HCT116 (cell line): Measurements from ENCODE around the gene CPED1. TPM values are rescaled to one million over a fixed set of nuclear protein-coding genes. Genes with fewer than 3 reads are reported as not detected.

Experiments used
- ATAC-seq: fragments of 200-7000 bp; cut with Tn5 transposase; 2 replicates; pipeline ENCODE4 v1.9.1; 2020; ENCODE audit warnings: mild to moderate bottlenecking, moderate library complexity
- BruUV-seq: library from RNA; stranded (reverse); fragments of 400-500 nt; replicated peaks from 2 replicates; lab custom pipeline; 2021; lab: Mats Ljungman, UMichigan
- CTCF ChIA-PET: fragments of 300-600 bp; sonication (Branson Sonifier 250); formaldehyde crosslinking; loops from one replicate; lab custom pipeline; 2021; ENCODE audit warnings: antibody characterized with exemption; lab: Charles Lee
- POLR2A ChIA-PET: fragments of 300-600, 350-600 bp; sonication (Branson Sonifier 250); formaldehyde crosslinking; loops from one replicate; lab custom pipeline; 2021; ENCODE audit warnings: antibody characterized with exemption; lab: Charles Lee
- RAD21 ChIA-PET, 2 experiments: fragments of 300-600 bp; sonication (Branson Sonifier 250); formaldehyde crosslinking; loops; one replicate each; lab custom pipeline; 2023; ENCODE audit warnings: low total read pairs in 2 of 2; ENCODE audit not compliant: uncharacterized antibody in 2 of 2, unreplicated experiment in 2 of 2, low non-redundant PET in 1 of 2; lab: Charles Lee
- DNase-seq: peaks from one replicate; pipeline ENCODE4 v3.0.0-alpha.2; 2010; ENCODE audit warnings: low read depth, low spot score
- H2AFZ ChIP-seq: fragments of 200-600 bp; shearing (Covaris generic), sonication (generic); 2 replicates; pipeline ENCODE4 v1.6.1; 2017; ENCODE audit warnings: low read depth, mixed run types, mixed read lengths, antibody characterized with exemption, low read length; ENCODE audit not compliant: poor library complexity, severe bottlenecking
- H3K27ac ChIP-seq: 2 replicates; pipeline ENCODE4 v1.5.1; 2012; ENCODE audit warnings: low read depth, low read length
- H3K27me3 ChIP-seq: fragments of 200-600 bp; sonication (generic); 2 replicates; pipeline ENCODE4 v1.6.1; 2016; ENCODE audit warnings: mixed run types, low read length, mixed read lengths; ENCODE audit not compliant: insufficient read depth
- H3K36me3 ChIP-seq, 2 experiments: fragments of 200-500 bp in 1 of 2; fragments of 200-600 bp in 1 of 2; sonication (Bioruptor generic) in 1 of 2; sonication (generic) in 1 of 2; 2 replicates each; pipeline versions ENCODE4 v1.5.1 to v1.6.1; 2014 to 2016; ENCODE audit warnings: low read length in 2 of 2, inconsistent platforms in 1 of 2, mixed read lengths in 1 of 2, mixed run types in 1 of 2; ENCODE audit not compliant: insufficient read depth in 2 of 2, control insufficient read depth in 1 of 2
- H3K4me1 ChIP-seq, 2 experiments: fragments of 200-600 bp in 1 of 2; sonication (generic) in 1 of 2; 2 replicates each; pipeline versions ENCODE4 v1.5.1 to v1.6.1; 2012 to 2017; ENCODE audit warnings: low read length in 2 of 2, inconsistent platforms in 1 of 2, mild to moderate bottlenecking in 1 of 2, mixed read lengths in 1 of 2, mixed run types in 1 of 2, moderate library complexity in 1 of 2; ENCODE audit not compliant: insufficient read depth in 2 of 2, control insufficient read depth in 1 of 2
- H3K4me2 ChIP-seq: fragments of 200-600 bp; sonication (generic); 2 replicates; pipeline ENCODE4 v1.6.1; 2017; ENCODE audit warnings: mixed run types, low read length, mixed read lengths
- H3K4me3 ChIP-seq, 2 experiments: fragments of 200-600 bp in 1 of 2; sonication (generic) in 1 of 2; replicated peaks in 1 of 2; 2 replicates each; pipeline ENCODE4 v1.5.1; 2011 to 2016; ENCODE audit warnings: low read length in 2 of 2, control low read depth in 1 of 2, low read depth in 1 of 2, mild to moderate bottlenecking in 1 of 2, mixed read lengths in 1 of 2, mixed run types in 1 of 2
- H3K79me2 ChIP-seq: fragments of 200-600 bp; sonication (generic); 2 replicates; pipeline ENCODE4 v1.6.1; 2017; ENCODE audit warnings: mild to moderate bottlenecking, mixed run types, low read length, moderate library complexity, mixed read lengths; ENCODE audit not compliant: insufficient read depth
- H3K9ac ChIP-seq: fragments of 200-600 bp; sonication (generic); 2 replicates; pipeline ENCODE4 v1.6.1; 2016; ENCODE audit warnings: low read length, mixed read lengths
- H3K9me2 ChIP-seq: fragments of 200-600 bp; sonication (generic), shearing (Covaris generic); 2 replicates; pipeline ENCODE4 v1.6.1; 2017; ENCODE audit warnings: mixed run types, mild to moderate bottlenecking, moderate library complexity; ENCODE audit not compliant: insufficient read depth
- H3K9me3 ChIP-seq, 2 experiments: fragments of 200-500 bp in 1 of 2; fragments of 200-600 bp in 1 of 2; sonication (Bioruptor generic) in 1 of 2; sonication (generic) in 1 of 2; 2 replicates each; pipeline ENCODE4 v1.6.1; 2014 to 2017; ENCODE audit warnings: low read length in 2 of 2, mixed read lengths in 2 of 2, inconsistent platforms in 1 of 2, low read depth in 1 of 2, mild to moderate bottlenecking in 1 of 2, mixed run types in 1 of 2, moderate library complexity in 1 of 2; ENCODE audit not compliant: control insufficient read depth in 1 of 2, insufficient read depth in 1 of 2
- H4K20me1 ChIP-seq: fragments of 200-600 bp; sonication (generic), shearing (Covaris generic); 2 replicates; pipeline ENCODE4 v1.6.1; 2017; ENCODE audit warnings: mixed run types, mild to moderate bottlenecking, moderate library complexity; ENCODE audit not compliant: insufficient read depth
- CBX3 ChIP-seq: IDR thresholded peaks from 2 replicates; pipeline ENCODE4 v1.6.1; 2012; ENCODE audit warnings: low read depth
- SIN3A ChIP-seq: IDR thresholded peaks from 2 replicates; pipeline ENCODE4 v1.6.1; 2012; ENCODE audit warnings: low read depth
- TCF7L2 ChIP-seq: IDR thresholded peaks from 2 replicates; pipeline ENCODE4 v1.7.0; 2011; ENCODE audit warnings: borderline replicate concordance, inconsistent platforms; ENCODE audit not compliant: insufficient read depth, insufficient read length; ENCODE audit errors: extremely low read depth
- ZNF274 ChIP-seq: fragments of 200-500 bp; sonication (Bioruptor generic); IDR thresholded peaks from 2 replicates; pipeline ENCODE4 v1.6.1; 2014; ENCODE audit warnings: mild to moderate bottlenecking, low read depth, low read length, inconsistent platforms
- intact Hi-C: fragments of 100-400 bp; cut with micrococcal nuclease; formaldehyde crosslinking; loops from 2 replicates; pipeline ENCODE4 v1.10.0; 2022
- total RNA-seq: library from RNA; stranded (reverse); gene quantifications from one replicate; pipeline ENCODE4 v1.2.1, GENCODE V29; 2021; ENCODE audit not compliant: unreplicated experiment
- TF ChIP-seq, protein P1 (sequence below): IDR thresholded peaks from 2 replicates; pipeline ENCODE4 v1.6.1; 2011; ENCODE audit warnings: mild to moderate bottlenecking, low read length, moderate library complexity; ENCODE audit not compliant: insufficient replicate concordance; ENCODE audit errors: extremely low read depth
- TF ChIP-seq, protein P2 (sequence below): IDR thresholded peaks from 2 replicates; pipeline ENCODE4 v1.6.1; 2012; ENCODE audit warnings: low read depth

CPED1 gene
- total RNA-seq, 1 experiment from 2014 or later: 1.2 TPM

DNA sequence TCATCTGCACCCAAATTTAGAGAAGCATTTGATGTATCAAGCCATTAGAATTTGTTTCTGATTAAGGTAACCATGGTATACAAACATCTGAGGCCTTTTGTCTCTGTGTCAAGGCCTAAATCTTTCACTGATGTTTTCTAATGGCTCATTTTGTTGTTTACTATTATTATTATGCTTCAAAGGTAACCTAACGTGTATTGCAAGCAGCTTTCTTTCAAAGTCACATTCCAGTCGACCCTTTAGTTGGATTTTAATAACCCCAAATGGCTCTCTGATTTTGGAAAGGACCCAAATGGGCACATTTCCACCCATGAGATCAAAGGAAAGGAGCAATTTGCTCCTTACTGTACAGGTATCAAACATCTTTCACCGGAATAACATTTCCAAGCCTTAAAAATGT lies 293.6 kb downstream of the CPED1 start:
- Histone ChIP-seq H3K4me2 (peak overlapping the region; percentile 72), H3K9ac (no peak overlapping the region), H3K36me3 (peaks cover 0 to 24% of the 10 kb centered on the region in 2 experiments; a peak in 2 of 4 replicates), H3K4me3 (no peak overlapping the region), H3K79me2 (no peaks in the 10 kb centered on the region), H3K27me3 (no peaks in the 10 kb centered on the region), H3K9me2 (no peaks in the 10 kb centered on the region), H4K20me1 (no peaks in the 10 kb centered on the region), H2AFZ (peak overlapping the region; percentile 32), H3K9me3 (peaks cover 3 to 7% of the 10 kb centered on the region in 2 experiments; a peak in 1 of 4 replicates), H3K4me1 (peaks cover 42 to 62% of the 10 kb centered on the region in 2 experiments), H3K27ac (peak overlapping the region; percentile 50; the same call in 1 of the 2 replicates)
- intact Hi-C loops: no loop called here
- POLR2A ChIA-PET: no interaction called here
- ATAC-seq (no peak), DNase-seq (no peak)
- RAD21 ChIA-PET: no interaction called here
- CTCF ChIA-PET: no interaction called here
- BruUV-seq: no TSS peak
- no peak for TF ChIP-seq SIN3A
- TF ChIP-seq, protein P1, sequence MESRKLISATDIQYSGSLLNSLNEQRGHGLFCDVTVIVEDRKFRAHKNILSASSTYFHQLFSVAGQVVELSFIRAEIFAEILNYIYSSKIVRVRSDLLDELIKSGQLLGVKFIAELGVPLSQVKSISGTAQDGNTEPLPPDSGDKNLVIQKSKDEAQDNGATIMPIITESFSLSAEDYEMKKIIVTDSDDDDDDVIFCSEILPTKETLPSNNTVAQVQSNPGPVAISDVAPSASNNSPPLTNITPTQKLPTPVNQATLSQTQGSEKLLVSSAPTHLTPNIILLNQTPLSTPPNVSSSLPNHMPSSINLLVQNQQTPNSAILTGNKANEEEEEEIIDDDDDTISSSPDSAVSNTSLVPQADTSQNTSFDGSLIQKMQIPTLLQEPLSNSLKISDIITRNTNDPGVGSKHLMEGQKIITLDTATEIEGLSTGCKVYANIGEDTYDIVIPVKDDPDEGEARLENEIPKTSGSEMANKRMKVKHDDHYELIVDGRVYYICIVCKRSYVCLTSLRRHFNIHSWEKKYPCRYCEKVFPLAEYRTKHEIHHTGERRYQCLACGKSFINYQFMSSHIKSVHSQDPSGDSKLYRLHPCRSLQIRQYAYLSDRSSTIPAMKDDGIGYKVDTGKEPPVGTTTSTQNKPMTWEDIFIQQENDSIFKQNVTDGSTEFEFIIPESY: no peak
- TF ChIP-seq, protein P2, sequence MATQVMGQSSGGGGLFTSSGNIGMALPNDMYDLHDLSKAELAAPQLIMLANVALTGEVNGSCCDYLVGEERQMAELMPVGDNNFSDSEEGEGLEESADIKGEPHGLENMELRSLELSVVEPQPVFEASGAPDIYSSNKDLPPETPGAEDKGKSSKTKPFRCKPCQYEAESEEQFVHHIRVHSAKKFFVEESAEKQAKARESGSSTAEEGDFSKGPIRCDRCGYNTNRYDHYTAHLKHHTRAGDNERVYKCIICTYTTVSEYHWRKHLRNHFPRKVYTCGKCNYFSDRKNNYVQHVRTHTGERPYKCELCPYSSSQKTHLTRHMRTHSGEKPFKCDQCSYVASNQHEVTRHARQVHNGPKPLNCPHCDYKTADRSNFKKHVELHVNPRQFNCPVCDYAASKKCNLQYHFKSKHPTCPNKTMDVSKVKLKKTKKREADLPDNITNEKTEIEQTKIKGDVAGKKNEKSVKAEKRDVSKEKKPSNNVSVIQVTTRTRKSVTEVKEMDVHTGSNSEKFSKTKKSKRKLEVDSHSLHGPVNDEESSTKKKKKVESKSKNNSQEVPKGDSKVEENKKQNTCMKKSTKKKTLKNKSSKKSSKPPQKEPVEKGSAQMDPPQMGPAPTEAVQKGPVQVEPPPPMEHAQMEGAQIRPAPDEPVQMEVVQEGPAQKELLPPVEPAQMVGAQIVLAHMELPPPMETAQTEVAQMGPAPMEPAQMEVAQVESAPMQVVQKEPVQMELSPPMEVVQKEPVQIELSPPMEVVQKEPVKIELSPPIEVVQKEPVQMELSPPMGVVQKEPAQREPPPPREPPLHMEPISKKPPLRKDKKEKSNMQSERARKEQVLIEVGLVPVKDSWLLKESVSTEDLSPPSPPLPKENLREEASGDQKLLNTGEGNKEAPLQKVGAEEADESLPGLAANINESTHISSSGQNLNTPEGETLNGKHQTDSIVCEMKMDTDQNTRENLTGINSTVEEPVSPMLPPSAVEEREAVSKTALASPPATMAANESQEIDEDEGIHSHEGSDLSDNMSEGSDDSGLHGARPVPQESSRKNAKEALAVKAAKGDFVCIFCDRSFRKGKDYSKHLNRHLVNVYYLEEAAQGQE: no peak
- TF ChIP-seq ZNF274: no peak
- no peak for TF ChIP-seq CBX3
- peak; percentile 94 for TF ChIP-seq TCF7L2
